ENCODE measurements around the gene UST. TPM values are rescaled to one million over a fixed set of nuclear protein-coding genes. Genes with fewer than 3 reads are reported as not detected.
"Not testable (repeated sequence)": the region's sequence is repeated elsewhere in the genome, so short reads cannot be mapped to it uniquely, and the experiment has no call there.

Gene UST
- total RNA-seq, 1 donor from 2014 or later, result 5.2 TPM

DNA sequence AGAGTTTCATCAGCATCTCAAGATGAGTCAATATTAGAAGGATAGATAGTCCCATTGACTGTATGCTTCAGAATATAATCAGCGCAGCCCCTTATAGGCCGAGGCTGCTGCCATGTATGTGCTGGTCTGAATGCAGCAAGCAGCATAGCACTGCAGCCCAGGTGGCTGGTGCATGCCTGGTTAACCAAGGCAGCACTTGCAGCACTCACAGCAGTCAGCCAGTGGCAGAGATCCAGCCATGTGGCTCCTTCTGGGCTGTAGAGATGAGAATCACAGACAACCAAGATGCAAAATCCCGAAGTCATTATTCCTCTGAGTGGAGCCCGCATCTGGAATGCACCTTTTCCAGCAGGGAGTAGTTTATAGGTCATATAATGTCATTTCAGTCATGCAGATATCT, 251.9 kb downstream of the UST start:
- Histone ChIP-seq H3K27me3 (ENCODE audit: control insufficient read depth, insufficient read depth, low read length) (no peaks in the 10 kb centered on the region), H3K4me3 (ENCODE audit: low read depth, low read length) (no peak overlapping the region), H3K36me3 (ENCODE audit: control insufficient read depth, insufficient read depth, low read length) (no peaks in the 10 kb centered on the region)
- DNase-seq (ENCODE audit: low read depth), result no peak
- TF ChIP-seq, protein P1, sequence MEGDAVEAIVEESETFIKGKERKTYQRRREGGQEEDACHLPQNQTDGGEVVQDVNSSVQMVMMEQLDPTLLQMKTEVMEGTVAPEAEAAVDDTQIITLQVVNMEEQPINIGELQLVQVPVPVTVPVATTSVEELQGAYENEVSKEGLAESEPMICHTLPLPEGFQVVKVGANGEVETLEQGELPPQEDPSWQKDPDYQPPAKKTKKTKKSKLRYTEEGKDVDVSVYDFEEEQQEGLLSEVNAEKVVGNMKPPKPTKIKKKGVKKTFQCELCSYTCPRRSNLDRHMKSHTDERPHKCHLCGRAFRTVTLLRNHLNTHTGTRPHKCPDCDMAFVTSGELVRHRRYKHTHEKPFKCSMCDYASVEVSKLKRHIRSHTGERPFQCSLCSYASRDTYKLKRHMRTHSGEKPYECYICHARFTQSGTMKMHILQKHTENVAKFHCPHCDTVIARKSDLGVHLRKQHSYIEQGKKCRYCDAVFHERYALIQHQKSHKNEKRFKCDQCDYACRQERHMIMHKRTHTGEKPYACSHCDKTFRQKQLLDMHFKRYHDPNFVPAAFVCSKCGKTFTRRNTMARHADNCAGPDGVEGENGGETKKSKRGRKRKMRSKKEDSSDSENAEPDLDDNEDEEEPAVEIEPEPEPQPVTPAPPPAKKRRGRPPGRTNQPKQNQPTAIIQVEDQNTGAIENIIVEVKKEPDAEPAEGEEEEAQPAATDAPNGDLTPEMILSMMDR (IDR thresholded peaks at IDR 0.05; ENCODE audit: insufficient read depth, low read length, poor library complexity, severe bottlenecking), result no peak

DNA sequence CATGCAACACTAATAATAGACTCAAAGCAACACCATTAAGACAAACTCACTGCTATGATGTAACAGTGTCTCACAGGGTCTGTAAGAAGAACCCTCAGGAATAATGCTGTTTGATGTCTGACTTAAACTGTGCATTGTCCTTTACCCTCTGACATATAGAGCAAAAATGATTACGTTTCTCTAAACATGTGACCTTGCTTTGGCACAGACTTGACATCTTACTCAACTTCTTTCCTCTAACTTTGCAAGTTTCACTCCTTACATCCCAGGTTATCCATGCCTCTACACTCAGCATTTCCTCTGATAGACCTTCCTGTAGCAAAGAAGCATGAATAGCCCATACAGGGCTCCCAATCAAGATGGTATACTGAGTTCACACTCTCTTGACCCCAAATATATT, 252.7 kb downstream of the UST start:
- Histone ChIP-seq H3K36me3 (ENCODE audit: control insufficient read depth, insufficient read depth, low read length) (no peaks in the 10 kb centered on the region), H3K4me3 (ENCODE audit: low read depth, low read length) (no peak overlapping the region), H3K27me3 (ENCODE audit: control insufficient read depth, insufficient read depth, low read length) (no peaks in the 10 kb centered on the region)
- TF ChIP-seq, protein P1 (IDR thresholded peaks at IDR 0.05; ENCODE audit: insufficient read depth, low read length, poor library complexity, severe bottlenecking), result no peak
- no peak for DNase-seq (ENCODE audit: low read depth)

DNA sequence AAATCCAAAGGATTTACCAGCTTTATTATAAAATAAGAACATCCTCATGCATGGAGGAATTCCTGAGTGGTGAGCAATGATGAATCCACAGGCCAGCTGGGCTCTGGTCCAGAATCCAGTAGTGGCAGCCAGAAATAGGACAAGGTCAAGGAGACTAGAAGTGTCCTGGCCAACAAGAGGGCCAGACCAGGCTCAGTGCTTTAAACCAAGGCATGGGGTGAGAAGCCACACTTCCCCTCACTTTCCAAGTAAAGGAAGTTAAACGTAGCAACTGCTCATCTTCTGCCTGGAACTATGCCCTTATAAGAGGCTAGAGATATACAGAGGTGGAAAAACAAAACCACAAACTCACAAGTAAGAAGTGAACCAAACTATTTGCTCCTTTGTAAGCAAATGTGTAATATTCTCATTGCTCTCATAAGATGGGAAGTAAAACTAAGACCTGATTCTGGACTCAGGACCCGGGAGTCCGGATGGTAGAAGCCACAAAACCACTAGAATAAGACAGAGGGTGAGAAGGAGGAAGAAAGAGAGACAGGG, 253.2 kb downstream of the UST start:
- DNase-seq (ENCODE audit: low read depth), result peak; percentile 49

DNA sequence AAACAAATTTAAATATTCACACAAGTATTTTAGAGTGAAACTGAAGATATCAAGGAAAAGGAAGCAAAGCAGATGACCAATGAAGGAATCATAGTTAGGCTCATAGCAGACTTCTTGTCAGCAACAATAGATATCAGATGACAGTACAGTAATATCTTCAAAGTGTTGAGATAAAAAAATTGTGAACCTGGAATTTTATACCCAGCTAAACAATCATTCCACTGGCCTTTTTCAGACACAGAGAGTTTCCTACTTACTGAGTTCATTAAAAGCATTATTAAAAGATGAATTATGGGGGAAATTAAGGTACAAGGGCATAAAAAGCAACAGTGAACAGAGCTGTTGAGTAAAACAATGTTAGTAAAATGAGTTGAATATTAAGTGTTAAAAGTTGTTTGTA, 254.6 kb downstream of the UST start:
- TF ChIP-seq, protein P1 (IDR thresholded peaks at IDR 0.05; ENCODE audit: insufficient read depth, low read length, poor library complexity, severe bottlenecking), result no peak
- H3K4me3 ChIP-seq (ENCODE audit: low read depth, low read length), result no peak overlapping the region
- no peak for DNase-seq (ENCODE audit: low read depth)
- no peaks in the 10 kb centered on the region for H3K36me3 ChIP-seq (ENCODE audit: control insufficient read depth, insufficient read depth, low read length)
- no peaks in the 10 kb centered on the region for H3K27me3 ChIP-seq (ENCODE audit: control insufficient read depth, insufficient read depth, low read length)

More for the DNA sequence above, 253.2 kb downstream of the UST start:
- TF ChIP-seq, protein P1 (IDR thresholded peaks at IDR 0.05; ENCODE audit: insufficient read depth, low read length, poor library complexity, severe bottlenecking), result no peak
- no peaks in the 10 kb centered on the region for H3K27me3 ChIP-seq (ENCODE audit: control insufficient read depth, insufficient read depth, low read length)
- no peak overlapping the region for H3K4me3 ChIP-seq (ENCODE audit: low read depth, low read length)
- H3K36me3 ChIP-seq (ENCODE audit: control insufficient read depth, insufficient read depth, low read length), result no peaks in the 10 kb centered on the region

DNA sequence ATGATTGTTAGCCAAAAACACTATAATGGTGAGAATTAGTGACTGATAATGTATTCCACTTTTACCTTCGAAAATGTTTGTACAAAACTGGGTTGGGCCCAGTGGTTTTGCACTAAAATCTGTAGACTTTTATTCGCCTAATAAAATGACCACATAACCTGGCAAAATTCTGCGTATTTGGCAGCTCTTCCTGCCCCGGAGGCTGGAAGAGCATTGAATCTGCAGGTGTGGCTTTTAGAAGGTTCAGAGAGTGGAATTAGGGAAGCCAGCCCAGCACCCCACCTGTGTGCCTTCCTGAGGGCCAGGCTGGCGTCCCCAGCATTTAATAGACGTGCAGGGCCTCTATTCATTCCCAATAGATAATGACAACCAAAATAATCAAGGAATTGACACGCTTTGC, 256.7 kb downstream of the UST start:
- TF ChIP-seq, protein P1 (IDR thresholded peaks at IDR 0.05; ENCODE audit: insufficient read depth, low read length, poor library complexity, severe bottlenecking), result no peak

DNA sequence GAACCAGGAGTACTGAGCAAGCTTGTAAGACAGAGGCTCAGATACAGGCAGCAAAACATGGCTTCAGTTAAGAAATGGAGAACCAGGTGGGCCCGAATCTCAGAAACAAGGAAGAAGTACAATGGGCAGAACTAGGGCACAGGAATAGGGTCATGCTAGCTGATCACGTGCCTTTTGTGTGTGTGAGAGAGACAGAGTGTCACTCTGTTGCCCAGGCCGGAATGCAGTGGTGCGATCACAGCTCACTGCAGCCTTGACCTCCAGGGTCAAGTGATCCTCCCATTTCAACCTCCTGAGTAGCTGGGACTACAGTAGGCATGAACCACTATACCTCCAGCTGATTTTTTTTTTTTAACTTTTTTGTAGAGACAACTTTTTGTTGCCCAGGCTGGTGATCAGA, 257.8 kb downstream of the UST start:
- Histone ChIP-seq H3K4me3 (ENCODE audit: low read depth, low read length) (no peak overlapping the region), H3K36me3 (ENCODE audit: control insufficient read depth, insufficient read depth, low read length) (no peaks in the 10 kb centered on the region), H3K27me3 (ENCODE audit: control insufficient read depth, insufficient read depth, low read length) (no peaks in the 10 kb centered on the region)
- TF ChIP-seq, protein P1 (IDR thresholded peaks at IDR 0.05; ENCODE audit: insufficient read depth, low read length, poor library complexity, severe bottlenecking), result no peak
- no peak for DNase-seq (ENCODE audit: low read depth)

More for the DNA sequence above, 256.7 kb downstream of the UST start:
- H3K36me3 ChIP-seq (ENCODE audit: control insufficient read depth, insufficient read depth, low read length), result no peaks in the 10 kb centered on the region
- H3K4me3 ChIP-seq (ENCODE audit: low read depth, low read length), result no peak overlapping the region
- no peaks in the 10 kb centered on the region for H3K27me3 ChIP-seq (ENCODE audit: control insufficient read depth, insufficient read depth, low read length)
- DNase-seq (ENCODE audit: low read depth), result no peak

DNA sequence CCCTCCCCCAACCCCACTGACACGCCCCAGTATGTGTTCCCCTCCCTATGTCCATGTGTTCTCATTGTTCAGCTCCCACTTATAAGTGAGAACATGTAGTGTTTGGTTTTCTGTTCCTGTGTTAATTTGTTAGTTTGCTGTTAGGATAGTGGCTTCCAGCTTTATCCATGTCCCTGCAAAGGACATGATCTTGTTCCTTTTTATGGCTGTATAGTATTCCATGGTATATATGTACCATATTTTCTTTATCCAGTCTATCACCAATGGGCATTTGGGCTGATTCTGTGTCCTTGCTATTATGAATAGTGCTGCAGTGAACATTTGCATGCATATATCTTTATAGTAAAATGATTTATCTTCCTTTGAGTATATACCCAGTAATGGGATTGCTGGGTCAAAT, 259.4 kb downstream of the UST start:
- not testable (repeated sequence) for H3K27me3 ChIP-seq (ENCODE audit: control insufficient read depth, insufficient read depth, low read length); H3K4me3 ChIP-seq (ENCODE audit: low read depth, low read length); DNase-seq (ENCODE audit: low read depth); H3K36me3 ChIP-seq (ENCODE audit: control insufficient read depth, insufficient read depth, low read length)
